NB4 (cell line): ENCODE results near the gene SLC34A3.

Experiments used
- DNase-seq: peaks from one replicate; pipeline ENCODE4 v3.0.0; 2010; ENCODE audit warnings: low read depth
- H3K4me3 ChIP-seq: one replicate; pipeline ENCODE4 v1.5.1; 2011; ENCODE audit warnings: mild to moderate bottlenecking, low read depth, low read length, moderate library complexity
- MYC ChIP-seq: IDR thresholded peaks from 2 replicates; pipeline ENCODE4 v1.6.1; 2011; ENCODE audit warnings: low read depth, low read length
- POLR2A ChIP-seq: IDR thresholded peaks from 2 replicates; pipeline ENCODE4 v1.6.1; 2011; ENCODE audit warnings: mild to moderate bottlenecking; ENCODE audit not compliant: insufficient read length; ENCODE audit errors: extremely low read depth
- TF ChIP-seq, protein P1 (sequence below): IDR thresholded peaks from one replicate; pipeline ENCODE4 v1.5.1; 2012; ENCODE audit warnings: low read depth, low read length
- TF ChIP-seq, protein P2 (sequence below): IDR thresholded peaks from 2 replicates; pipeline ENCODE4 v1.6.1; 2011; ENCODE audit warnings: low read depth, low read length

Gene SLC34A3

GRCh38 chr9:137229903-137230704, 597 bp upstream of the SLC34A3 start:
- no peak for TF ChIP-seq MYC
- no peak for DNase-seq
- no peak overlapping the region for H3K4me3 ChIP-seq

DNA sequence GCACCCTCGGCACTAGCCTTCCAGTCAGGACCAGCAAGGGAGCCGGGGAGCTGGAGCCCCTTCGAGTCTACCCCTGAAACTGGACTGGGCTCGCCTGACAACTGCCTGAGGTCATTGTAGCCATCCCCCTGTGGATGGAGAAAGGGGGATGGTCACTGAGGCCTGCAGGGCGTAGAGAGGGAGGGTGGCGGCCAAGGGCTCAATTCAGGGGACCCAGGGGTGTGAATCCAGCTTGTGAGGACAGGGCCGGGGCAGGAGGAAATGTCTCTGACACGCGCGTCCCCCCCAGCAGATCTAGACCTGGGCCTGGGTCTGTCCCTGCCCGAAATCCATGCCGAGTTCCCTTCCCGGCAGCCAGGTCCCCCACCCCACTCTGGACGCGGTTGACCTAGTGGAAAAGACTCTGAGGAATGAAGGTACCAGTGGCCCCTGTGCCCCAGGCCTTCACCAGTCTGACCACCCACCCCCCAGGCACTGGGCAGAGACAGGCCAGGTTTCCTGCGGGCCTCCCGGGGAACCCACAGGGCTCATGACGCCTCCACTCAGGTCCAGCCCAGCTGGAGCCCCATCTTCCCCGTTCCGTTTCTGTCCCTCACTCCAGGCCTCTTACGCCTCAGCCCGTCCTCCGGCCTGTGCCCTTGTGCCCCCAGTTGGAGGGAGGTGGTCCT, 805 bp downstream of the SLC34A3 start:
- no peak for DNase-seq
- TF ChIP-seq, protein P1, sequence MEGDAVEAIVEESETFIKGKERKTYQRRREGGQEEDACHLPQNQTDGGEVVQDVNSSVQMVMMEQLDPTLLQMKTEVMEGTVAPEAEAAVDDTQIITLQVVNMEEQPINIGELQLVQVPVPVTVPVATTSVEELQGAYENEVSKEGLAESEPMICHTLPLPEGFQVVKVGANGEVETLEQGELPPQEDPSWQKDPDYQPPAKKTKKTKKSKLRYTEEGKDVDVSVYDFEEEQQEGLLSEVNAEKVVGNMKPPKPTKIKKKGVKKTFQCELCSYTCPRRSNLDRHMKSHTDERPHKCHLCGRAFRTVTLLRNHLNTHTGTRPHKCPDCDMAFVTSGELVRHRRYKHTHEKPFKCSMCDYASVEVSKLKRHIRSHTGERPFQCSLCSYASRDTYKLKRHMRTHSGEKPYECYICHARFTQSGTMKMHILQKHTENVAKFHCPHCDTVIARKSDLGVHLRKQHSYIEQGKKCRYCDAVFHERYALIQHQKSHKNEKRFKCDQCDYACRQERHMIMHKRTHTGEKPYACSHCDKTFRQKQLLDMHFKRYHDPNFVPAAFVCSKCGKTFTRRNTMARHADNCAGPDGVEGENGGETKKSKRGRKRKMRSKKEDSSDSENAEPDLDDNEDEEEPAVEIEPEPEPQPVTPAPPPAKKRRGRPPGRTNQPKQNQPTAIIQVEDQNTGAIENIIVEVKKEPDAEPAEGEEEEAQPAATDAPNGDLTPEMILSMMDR: no peak
- TF ChIP-seq MYC: no peak
- no peak for TF ChIP-seq POLR2A
- TF ChIP-seq, protein P2, sequence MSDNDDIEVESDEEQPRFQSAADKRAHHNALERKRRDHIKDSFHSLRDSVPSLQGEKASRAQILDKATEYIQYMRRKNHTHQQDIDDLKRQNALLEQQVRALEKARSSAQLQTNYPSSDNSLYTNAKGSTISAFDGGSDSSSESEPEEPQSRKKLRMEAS: no peak
- no peak overlapping the region for H3K4me3 ChIP-seq

DNA sequence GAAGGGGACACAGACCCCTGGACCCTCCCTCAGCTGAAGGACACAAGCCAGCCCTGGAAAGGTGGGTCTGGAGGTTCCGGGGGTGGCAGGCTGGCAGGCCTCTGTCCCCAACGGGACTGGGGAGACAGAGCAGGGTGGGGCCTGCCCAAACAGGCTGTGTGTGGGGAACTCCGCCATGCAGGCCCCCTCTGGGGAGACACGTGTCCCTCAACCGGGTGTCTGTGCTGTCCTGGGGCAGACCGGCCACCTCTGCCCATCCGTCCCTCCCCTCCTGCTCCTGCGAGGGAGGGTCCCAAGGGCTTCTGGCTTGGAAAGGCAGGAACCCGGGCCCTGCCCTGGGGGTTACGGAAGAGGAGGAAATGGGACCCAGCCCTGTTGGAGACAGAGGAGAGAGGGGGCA, 1.4 kb downstream of the SLC34A3 start:
- DNase-seq: no peak
- TF ChIP-seq MYC (no peak), POLR2A (no peak)
- TF ChIP-seq, protein P1: no peak
- TF ChIP-seq, protein P2: no peak
- no peak overlapping the region for H3K4me3 ChIP-seq

DNA sequence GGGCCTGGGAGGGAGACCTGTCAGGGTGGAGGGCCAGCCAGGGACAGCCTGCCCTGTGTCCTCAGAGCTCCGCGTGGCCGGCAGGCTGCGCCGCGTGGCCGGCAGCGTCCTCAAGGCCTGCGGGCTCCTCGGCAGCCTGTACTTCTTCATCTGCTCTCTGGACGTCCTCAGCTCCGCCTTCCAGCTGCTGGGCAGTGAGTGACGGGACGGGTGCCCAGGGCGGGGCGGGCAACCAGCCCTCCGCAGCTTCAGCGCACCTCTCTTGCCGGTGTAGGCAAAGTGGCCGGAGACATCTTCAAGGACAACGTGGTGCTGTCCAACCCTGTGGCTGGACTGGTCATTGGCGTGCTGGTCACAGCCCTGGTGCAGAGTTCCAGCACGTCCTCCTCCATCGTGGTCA, 1.8 kb downstream of the SLC34A3 start:
- no peak for DNase-seq
- TF ChIP-seq MYC (no peak), POLR2A (no peak)
- TF ChIP-seq, protein P2: no peak
- TF ChIP-seq, protein P1: no peak

GRCh38 chr9:137233143-137233980, 2.7 kb downstream of the SLC34A3 start:
- no peak for DNase-seq
- H3K4me3 ChIP-seq: no peak overlapping the region
- TF ChIP-seq, protein P2: no peak
- TF ChIP-seq MYC (no peak), POLR2A (no peak)
- TF ChIP-seq, protein P1: no peak

More for the DNA sequence above, 1.8 kb downstream of the SLC34A3 start:
- H3K4me3 ChIP-seq: no peak overlapping the region
